ENCODE data around the gene PSMD11.
A peak's percentile ranks its signal among the peaks of the same experiment; 100 is the strongest.
"Not testable (repeated sequence)": the region's sequence is repeated elsewhere in the genome, so short reads cannot be mapped to it uniquely, and the experiment has no call there.

The PSMD11 gene

DNA sequence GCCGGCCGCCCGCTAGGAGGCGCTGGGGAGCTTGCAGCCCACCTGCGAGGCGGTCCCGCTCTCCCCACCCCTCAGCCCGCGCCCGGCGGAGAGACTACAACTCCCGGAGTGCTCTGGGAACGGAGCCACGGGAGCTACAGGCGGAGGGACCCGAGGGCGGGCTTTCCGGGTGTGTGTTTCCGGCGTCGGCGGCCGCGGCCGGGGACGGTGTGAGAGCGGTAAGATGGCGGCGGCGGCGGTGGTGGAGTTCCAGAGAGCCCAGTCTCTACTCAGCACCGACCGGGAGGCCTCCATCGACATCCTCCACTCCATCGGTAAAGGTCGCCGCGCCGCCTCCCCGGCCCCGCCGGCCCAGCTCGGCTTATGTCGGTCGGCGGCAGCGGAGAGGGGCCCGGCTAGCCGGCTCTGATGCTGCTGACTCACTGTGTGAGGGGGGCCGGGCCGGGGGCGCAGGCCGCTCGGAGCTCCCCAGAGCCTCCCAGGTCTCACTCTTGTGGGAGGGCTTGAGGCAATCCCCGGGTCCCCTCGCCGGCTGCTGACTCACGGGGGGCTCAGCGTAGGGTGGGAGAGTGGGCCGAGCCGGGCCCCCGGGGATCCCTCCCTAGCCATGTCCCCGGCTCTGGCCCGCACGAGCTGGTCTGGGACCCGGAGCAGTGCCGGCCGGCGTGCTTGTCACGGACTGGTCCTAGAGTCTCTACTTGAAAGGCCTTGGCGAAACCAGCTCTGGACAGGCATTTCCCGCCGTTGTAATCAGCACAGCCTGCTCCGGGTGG is at the start of gene PSMD11:
Gene PSMD11, plus strand, starts transcription at position 210 of the 773 bp plus-strand sequence. Its CDS starts 14 bp downstream, at position 224.
- peak; percentile 99 for DNase-seq

DNA sequence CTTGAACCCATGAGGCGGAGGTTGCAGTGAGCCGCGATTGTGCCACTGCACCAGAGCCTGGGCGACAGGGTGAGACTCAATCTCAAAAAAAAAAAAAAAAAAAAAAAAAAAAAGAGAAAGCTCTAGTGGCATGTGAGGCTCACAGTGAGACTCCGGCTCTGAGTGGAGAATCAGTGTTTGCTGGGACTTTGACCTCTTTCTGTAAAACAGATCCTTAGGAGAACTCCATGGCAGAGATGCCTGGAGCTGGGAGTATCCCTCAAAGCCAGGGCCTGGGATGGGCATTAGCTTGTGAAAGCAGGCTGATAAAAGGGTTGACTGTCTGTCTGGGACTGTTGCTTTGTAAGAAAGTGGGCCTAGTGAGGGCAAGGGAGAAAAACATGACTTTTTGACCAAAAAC is 48.0 kb upstream of the PSMD11 start:
- no peak for DNase-seq

DNA sequence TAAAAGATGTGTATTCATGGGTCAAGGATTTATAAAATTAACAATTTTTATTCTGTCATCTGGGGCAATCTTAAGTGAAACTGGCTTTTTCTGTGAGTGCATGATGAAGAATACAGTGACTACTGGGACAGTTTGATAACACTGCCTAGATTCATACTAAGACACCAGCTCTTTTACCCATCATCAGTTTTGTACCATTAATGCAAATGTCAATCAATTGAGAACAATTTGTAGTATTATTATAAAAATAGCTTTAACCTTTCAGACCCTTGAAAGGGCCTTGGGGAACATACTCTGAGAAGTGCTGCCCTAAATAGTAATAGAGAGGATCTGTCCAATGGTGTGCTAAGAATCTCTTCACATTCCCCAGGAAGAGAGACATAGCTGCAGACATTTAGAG is 45.4 kb upstream of the PSMD11 start:
- DNase-seq = no peak

DNA sequence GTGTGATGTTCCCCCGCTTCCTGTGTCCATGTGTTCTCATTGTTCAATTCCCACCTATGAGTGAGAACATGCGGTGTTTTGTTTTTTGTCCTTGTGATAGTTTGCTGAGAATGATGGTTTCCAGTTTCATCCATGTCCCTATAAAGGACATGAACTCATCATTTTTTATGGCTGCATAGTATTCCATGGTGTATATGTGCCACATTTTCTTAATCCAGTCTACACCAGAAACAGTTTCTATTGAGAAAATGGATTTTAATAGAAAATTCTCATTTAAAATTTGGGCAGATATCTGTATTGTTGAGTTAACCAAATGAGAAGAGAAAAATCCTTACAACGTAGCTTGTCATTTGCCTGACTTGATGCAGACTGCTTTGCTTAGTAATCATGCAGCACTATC is 34.2 kb upstream of the PSMD11 start:
- DNase-seq = not testable (repeated sequence)

DNA sequence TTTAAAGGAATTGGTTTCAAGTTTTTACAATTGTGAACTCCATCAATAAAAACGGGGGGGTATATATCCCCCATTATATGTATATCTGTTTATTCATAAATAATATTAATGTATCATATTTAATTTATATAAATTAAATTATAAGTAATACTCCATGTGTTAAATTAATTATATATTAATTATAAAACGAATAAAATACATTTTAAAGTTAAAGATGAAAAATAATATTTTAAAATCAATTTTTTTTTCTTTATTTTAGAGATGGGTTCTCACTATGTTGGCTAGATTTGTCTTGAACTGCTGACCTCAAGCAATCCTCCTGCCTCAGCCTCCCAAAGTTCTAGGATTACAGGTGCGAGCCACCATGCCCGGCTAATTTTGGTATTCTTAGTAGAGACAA is 17.4 kb upstream of the PSMD11 start:
- DNase-seq = no peak

DNA sequence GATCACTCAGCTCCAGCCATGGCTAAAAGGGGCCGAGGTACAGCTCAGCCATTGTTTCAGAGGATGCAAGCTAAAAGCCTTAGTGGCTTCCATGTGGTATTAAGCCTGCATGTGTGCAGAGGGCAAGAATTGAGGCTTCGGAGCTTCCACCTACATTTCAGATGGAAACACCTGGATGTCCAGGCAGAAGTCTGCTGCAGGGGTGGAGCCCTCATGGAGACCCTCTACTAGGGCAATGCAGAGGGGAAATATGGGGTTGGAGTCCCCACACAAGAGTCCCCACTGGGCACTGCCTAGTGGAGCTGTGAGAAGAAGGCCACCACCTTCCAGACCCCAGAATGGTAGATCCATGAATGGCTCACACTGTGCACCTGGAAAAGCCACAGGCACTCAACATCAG is 14.7 kb upstream of the PSMD11 start:
- no peak for DNase-seq

DNA sequence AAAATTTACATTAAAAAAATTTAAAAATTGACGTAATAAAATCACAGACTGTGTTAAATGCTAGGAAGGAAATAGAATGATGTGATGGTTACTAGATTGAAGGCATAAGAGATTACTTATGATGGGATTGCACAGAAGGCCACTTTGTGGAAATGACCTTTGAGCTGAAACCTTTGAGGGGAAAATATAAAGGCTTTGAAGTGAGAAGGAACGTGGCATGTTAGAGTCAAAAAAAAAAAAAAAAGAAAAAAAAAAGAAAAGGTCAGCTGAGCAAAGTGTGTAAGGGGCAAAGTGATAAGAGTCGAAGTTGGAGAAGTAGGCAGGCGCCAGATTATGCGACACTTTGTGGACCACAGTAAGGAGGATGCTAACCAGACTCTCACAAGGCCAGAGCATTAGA is 3.6 kb upstream of the PSMD11 start:
- DNase-seq = no peak

DNA sequence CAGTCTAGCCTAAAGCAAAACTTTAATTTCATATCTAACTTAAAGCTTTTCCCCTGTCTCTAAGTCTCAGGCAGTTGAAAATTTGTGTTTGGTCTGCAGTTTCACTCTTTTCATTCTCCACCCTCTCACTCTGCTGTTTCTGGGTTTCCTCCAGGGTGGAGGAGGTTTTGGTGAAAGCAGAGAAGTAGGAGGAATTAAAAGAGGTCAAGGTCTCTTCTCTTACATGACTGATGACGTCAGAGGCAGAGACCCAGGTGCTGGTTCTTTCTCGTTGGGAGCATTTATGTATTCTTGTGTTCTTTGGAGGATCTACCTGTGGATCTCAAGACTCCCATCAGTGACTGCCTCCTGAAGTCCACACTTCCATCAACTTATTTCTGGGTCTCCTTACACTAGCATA is 2.4 kb upstream of the PSMD11 start:
- no peak for DNase-seq

DNA sequence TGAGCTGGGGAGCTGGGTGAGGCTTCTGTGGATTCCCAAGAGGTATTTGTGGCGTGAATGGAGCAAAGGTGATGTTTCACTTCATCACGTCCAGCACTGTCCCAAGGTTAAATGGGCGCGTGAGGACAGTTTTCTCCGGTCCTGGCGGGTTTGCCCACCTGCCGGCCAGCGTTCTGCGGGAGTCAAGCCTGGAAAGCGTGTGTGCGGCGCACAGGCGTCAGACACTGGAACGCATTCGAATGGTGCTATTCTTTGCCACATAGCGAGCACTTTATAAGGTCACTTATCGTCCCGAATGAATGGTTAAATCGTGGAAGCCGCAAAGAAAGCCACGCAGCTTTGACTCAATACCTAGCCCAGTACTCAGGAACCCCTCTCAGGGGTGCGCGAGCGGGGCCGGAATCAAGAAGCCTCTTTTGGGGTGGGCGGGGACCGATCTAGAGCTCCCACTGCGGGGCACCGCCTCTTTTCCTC is 446 bp upstream of the PSMD11 start:
- DNase-seq = no peak

DNA sequence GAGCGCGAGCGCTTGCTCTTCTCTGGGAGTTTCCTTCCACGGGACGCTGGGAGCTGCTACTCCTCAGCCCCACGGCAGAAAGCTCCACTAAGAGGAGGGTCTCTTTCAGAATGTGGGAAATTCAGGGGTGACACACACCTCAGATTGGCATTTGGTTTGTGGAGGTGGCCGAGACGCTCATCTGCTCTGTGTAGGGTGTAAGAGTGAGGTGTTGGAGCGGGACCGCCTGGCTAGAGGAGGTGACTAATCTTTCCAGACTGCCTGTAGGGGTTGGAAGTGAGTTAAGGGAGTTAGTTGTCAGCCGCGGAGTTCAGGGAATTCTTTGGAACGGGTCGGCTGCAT is 735 bp downstream of the PSMD11 start:
- peak; percentile 52 for DNase-seq

DNA sequence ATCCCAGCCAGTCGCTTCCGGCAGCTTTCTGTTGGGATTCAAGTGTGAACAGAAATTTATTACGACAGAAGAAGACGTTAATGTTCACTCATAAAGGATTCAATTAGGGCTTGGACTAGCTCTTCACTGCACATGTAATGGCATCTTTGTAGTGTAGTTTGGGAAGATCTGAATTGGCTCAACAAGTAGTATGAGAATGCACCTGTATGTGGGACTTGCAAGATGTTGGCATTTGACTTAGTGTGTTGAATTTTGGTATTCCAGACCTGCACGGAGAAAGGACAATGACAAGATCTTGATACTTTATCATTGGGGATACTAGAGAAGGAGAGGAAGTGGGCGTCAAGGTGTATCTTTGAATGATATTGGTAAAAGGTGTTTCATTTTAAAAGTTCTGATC is 1.2 kb downstream of the PSMD11 start:
- no peak for DNase-seq

DNA sequence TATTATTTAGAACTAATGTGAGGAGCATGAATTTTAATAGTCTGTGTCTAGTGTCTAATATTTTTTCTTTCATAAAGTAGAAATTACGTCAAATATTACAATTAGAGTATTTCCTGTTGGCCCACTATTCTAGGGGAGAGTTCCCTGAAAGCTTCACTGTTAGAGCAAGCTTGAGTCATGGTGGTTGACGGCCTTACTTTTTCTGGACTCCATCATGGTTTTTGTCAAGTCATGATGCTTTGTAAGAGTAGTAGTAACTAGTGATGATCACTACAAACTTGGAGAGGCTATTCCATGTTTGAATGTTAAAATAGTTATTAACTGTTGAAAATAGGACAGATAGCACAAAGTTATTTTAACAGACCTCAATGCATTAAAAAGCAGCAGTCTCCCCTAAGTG is 1.7 kb downstream of the PSMD11 start:
- no peak for DNase-seq

DNA sequence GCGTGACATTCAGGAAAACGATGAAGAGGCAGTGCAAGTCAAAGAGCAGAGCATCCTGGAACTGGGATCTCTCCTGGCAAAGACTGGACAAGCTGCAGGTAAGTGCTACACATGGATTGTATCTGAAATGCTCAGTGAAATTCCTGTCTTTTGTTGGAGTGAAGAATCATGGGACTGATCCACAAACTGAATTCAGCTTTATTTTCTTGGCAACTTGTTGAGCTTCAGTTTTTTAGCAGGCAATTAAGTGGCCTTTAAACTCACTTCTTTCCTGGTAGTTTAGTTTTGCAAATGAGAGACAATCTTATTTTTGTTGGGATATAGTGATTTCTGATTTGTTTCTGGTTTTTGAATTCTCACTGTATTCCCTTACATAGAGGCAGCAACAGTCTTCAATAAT is 2.6 kb downstream of the PSMD11 start:
- DNase-seq = no peak

DNA sequence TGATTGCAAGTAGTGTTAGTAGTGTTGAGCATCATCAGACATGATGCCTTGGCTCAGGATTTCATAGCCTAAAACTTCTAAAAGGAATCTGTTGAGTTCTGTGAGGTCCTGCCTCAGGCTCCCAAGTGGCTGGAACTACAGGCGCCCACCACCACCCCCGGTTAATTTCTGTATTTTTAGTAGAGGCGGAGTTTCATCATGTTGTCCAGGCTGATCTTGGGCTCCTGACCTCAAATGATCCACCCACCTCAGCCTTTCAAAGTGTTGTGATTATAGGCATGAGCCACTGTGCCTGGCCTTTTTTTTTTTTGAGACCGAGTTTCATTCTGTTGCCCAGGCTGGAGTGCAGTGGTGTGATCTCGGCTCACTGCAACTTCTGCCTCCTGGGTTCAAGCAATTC is 5.7 kb downstream of the PSMD11 start:
- no peak for DNase-seq

DNA sequence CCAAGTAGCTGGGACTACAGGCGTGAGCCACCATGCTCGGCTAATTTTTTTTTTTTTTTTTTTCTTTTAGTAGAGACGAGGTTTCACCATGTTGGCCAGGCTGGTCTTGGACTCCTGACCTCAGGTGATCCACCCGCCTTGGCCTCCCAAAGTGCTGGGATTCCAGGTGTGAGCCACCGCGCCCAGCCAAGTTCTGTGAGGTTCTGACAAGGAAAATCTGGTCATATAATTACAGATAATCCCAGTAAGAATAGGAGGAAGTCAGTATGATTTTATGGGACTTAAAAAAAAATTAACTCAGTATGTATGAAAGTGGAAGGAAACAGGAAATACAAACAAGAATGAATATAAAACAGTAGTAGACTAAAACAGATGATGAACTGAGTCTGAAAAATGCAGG is 6.1 kb downstream of the PSMD11 start:
- DNase-seq = not testable (repeated sequence)

DNA sequence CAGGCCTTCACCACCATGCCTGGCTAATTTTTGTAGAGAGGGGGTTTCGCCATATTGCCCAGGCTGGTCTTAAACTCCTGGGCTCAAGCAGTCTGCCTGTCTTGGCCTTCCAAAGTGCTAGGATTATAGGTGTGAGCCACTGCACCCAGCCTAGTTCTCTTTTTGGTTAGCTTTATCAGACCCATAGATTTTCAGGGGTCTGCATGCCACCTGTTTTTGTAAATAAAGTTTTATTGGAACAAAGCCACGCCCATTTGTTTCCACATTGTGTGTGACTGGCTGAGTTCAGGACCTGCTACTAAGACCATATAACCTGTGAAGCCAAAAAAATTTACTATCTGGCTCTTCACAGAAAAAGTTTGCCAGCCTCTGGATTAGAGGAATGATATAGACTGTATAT is 7.6 kb downstream of the PSMD11 start:
- no peak for DNase-seq

DNA sequence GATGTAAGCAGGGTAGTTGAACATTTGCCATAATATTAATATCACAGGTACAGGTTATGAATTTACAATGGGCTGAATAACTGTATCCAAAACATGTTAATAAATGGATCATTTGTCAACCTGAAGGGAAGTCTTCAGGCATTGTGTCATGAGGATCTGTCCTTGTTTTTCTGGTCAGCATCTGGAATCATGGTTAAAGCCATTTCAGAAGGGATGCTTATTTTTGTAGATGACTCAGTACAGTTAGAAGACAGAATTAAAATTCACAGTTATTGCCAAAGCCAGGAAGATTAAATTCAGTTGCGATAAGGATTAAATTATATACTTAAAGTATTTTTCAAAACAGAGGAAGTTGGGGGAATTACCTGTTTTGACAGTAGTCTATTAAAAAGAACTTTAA is 8.0 kb downstream of the PSMD11 start:
- no peak for DNase-seq

DNA sequence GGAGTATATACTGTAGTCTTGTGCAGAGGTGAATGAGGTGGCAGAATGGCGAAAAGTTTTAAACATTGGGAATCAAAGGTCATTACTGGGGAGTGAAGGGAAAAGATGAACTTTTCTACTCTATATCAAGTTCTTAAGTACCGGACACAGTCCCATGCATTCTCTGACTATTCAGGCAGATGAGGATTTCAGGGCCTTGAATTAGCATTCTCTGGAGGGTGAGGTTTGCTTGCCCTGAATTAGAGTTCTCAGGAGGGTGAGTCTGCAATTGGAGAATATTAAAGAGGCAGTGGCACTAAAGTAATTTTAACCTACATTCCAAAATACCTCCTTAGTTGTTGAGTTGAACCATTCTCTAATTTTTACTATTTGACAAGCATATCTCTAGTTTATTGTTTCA is 9.1 kb downstream of the PSMD11 start:
- DNase-seq = no peak

DNA sequence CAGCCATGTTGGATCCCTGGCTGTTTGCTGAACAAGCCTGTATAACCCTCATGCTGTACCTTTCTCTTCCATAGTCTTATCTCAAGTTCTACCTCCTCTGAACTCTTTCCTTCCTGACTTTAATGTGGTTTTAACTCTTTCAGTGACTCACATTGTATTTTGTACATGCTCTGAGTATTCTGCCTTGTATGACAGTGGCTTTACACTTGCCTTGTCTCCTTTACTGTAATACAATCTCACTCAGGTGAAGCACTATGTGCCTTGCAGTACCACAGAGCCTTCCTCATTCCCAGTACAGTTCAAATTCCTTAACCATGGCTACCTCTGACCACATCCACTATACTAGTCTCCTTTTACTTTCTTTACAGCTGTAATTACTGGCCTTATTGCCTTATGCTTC is 14.1 kb downstream of the PSMD11 start:
- no peak for DNase-seq

DNA sequence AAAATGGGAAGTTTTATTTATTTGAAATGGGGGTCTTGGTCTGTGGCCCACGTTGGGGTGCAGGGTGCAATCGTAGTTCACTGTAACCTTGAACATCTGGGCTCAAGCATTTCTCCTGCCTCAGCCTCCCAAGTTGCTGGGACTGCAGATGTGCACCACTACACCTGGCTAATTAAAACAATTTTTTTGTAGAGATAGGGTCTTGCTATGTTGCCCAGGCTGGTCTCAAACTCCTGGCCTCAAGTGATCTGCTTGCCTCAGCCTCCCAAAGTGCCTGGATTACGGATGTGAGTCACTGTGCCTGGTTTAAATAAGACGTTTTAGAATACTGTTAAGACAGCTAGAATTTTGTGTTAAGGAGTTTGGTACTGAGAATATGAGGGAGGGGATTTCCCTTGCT is 15.7 kb downstream of the PSMD11 start:
- DNase-seq = no peak

DNA sequence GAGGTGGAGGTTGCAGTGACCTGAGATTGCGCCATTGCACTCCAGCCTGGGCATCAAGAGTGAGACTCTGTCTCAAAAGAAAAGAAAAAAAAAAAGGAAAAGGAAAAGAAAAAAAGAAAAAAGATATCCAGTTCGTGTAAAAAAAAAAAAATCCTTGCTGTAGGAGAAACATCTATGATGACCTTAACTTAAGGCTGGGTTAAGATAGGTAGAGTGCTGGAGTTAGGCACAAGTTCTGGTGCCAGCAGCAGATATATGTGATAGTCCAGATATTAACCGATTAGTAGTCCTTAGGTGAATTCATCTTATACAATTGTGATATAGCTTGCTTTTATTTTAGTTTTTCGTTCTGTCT is 17.2 kb downstream of the PSMD11 start:
- DNase-seq = no peak

DNA sequence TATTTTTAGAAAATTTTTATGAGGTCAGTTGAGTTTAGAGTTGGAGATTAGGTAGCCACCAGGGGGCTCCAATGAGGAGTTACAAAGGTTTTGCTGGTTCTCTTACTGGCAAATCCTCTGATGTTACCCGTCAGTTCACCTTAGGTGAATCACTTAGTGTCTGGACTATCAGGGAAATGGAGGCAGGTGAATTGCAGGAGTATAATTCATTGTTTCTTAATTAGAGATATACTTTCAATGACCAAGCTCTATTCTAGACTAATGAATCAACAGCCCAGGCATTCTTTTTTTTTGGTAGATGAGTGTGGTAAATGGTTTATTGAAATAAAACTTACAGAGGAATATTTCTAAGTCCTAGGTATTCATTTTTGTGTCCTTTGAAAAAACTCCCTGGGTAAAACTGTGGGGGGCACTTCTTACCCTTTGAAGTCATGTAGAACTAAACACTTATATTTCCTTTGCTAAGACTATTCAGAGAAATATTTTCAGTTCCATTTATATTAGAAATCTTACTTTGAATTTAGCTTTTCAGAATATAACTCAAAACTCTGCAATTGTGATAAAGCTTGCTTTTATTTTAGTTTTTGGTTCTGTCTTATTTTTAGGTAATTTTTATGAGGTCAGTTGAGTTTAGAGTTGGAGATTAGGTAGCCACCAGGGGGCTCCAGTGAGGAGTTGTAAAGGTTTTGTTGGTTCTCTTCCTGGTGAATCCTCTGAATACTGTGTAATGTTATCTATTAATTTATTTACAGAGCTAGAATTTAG is 17.7 kb downstream of the PSMD11 start:
- peak; percentile 81 for DNase-seq

DNA sequence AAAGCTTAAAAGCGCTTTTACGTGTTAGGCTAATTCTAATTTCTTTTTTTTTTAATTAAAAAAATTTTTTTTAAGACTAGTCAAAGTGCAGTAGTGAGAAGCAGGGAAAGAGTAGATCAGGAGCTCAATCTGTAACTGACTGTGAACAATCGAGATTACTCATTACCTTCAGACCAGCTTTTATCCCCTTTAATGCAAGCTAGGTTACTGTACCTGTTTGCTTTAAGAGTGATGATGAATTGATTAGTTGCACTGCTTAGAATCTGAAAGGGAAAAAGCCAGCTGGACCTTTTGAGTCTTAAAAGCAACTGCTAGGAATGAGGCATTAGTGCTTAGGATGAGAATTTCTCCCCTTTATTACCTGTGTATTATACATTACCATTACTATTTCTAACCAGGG is 19.0 kb downstream of the PSMD11 start:
- no peak for DNase-seq

DNA sequence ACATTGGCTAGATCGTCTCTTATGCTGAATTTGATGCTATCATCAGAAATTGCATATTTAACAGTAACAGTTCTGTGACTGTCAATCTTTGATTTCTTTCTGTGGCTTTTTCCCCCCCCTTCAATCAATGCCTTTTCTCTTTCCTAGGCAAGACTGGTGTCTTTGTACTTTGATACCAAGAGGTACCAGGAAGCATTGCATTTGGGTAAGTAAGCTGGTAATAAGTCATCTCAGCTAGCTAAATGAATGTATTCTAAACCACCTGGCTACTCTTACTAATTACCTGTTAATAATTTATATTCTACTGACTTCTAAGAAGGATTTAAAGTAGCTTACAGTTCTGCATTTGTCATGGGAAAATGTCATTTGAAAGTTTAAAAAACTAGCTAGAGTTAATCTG is 20.1 kb downstream of the PSMD11 start:
- no peak for DNase-seq

DNA sequence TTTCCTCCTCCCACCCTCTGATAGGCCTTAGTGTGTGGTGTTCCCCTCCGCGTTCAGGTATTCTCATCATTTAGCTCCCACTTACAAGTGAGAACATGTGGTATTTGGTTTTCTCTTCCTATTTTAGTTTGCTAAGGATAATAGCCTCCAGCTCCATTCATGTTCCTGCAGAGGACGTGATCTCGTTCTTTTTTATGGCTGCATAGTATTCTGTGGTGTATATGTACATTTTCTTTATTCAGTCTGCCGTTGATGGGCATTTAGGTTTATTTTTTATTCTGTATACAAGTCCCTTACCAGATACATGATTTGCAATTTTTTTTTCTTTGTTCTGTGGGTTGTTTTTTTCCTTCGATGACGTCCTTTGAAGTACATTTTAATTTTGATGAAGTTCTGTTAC is 23.6 kb downstream of the PSMD11 start:
- DNase-seq = no peak
